ENCODE data around the gene LYSMD2. TPM values are rescaled to one million over a fixed set of nuclear protein-coding genes. Genes with fewer than 3 reads are reported as not detected.
"Not testable (repeated sequence)": the region's sequence is repeated elsewhere in the genome, so short reads cannot be mapped to it uniquely, and the experiment has no call there.

Gene LYSMD2, protein sequence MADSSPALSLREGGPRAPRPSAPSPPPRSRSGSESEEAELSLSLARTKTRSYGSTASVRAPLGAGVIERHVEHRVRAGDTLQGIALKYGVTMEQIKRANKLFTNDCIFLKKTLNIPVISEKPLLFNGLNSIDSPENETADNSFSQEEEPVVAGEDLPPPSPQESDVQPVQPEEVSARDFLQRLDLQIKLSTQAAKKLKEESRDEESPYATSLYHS
- total RNA-seq, result 10 to 100 TPM; 16.3 to 23.5 (median 22.4) TPM

DNA sequence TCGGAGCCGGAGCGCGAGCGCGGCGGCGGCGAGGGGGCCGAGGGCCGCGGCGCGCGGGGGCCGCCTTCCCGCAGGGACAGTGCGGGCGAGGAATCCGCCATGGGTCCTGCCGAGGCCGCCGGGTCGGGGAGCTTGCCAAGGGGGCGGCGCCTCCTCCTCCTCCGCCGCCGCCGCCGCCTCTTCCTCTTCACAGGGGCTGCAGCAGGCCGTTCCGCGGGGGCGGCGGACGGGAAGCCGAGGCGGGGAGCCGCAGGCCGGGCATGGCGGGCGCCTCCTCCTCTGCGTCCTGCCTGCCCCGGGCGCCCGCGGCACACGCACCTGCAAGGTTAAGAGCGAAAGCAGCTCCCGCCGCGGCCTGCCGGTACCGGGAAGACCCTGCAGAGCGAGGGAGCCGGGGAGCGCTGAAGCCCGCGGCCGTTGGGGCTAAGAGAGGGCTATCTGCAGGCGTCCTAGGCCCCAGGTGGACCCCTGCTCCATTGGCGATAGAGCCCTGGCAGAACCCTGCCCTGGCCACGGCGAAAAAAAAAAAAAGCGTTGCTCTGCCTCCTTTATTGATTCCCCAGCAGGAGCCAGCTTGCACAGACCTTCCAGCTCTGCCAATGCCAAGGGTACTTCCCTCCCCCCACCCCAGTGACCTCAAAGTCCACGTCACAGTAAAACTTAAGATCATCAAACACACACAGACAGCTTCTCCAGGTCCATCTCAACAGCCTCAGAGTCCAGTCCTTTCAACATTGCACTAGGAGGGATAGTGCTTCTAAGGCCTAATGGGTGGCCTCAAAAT is at the start of gene LYSMD2:
TSS of gene LYSMD2 (minus strand) at position 134 of the 784 bp plus-strand sequence. CDS start at position 101, 33 bp downstream.
- Mint-ChIP-seq H3K4me3 (peak within 1 kb of the TSS; percentile 85), H3K4me1 (ENCODE audit: low read depth) (peaks cover 59% of the 10 kb centered on the region), H3K36me3 (ENCODE audit: insufficient read depth) (peaks cover 8% of the 10 kb centered on the region), H3K27me3 (ENCODE audit: low read depth) (no peaks in the 10 kb centered on the region), H3K9me3 (no peaks in the 10 kb centered on the region)
- ATAC-seq (peak; percentile 35 to 41), DNase-seq (peak; percentile 75)

DNA sequence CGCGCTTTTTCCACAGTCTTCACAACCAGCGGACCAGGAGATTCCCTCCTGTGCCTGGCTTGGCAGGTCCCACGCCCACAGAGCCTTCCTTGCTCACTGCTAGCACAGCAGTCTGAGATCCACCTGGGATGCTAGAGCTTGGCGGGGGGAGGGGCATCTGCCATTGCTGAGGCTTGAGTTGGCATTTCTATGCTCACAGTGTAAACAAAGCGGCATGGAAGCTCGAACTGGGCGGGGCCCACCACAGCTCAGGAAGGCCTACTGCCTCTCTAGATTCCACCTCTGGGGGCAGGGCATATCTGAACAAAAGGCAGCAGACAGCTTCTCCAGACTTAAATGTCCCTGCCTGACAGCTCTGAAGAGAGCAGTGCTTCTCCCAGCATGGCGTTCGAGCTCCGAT is 49.7 kb upstream of the LYSMD2 start:
- not testable (repeated sequence) for H3K27me3 Mint-ChIP-seq (ENCODE audit: low read depth); DNase-seq; H3K9me3 Mint-ChIP-seq; H3K4me1 Mint-ChIP-seq (ENCODE audit: low read depth); ATAC-seq; H3K4me3 Mint-ChIP-seq
- peaks cover 19% of the 10 kb centered on the region for H3K36me3 Mint-ChIP-seq (ENCODE audit: insufficient read depth)

DNA sequence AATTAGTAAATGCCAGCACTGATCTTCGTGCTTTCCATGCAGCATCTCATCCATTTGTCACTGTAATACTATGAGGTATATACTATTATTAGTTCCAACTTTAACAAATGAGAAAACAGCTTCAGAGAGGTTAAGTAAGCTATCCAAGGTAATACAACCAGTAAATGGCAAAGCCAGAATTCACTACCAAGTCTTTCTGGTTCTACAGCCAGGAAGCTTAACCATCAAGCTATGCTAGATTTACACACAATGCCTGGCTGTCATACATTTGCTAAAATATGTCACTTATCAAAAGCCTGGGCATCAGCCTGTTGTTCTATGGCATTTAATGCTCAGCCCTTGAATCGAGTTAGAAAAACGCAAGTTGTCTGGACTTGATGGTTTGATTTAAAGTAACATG is 46.5 kb upstream of the LYSMD2 start:
- ATAC-seq (no peak), DNase-seq (no peak)
- Mint-ChIP-seq H3K4me3 (no peak overlapping the region), H3K27me3 (ENCODE audit: low read depth) (no peaks in the 10 kb centered on the region), H3K9me3 (no peaks in the 10 kb centered on the region), H3K36me3 (ENCODE audit: insufficient read depth) (peaks cover 35% of the 10 kb centered on the region), H3K4me1 (ENCODE audit: low read depth) (no peaks in the 10 kb centered on the region)

GRCh38 chr15:51782357-51782896 is 45.0 kb upstream of the LYSMD2 start:
- Mint-ChIP-seq H3K27me3 (ENCODE audit: low read depth) (no peaks in the 10 kb centered on the region), H3K9me3 (no peaks in the 10 kb centered on the region), H3K4me3 (no peak overlapping the region), H3K36me3 (ENCODE audit: insufficient read depth) (peaks cover 33% of the 10 kb centered on the region), H3K4me1 (ENCODE audit: low read depth) (no peaks in the 10 kb centered on the region)
- DNase-seq (no peak), ATAC-seq (no peak)

GRCh38 chr15:51781506-51781905 is 44.1 kb upstream of the LYSMD2 start:
- H3K4me3 Mint-ChIP-seq, result no peak overlapping the region
- H3K4me1 Mint-ChIP-seq (ENCODE audit: low read depth), result no peaks in the 10 kb centered on the region
- no peaks in the 10 kb centered on the region for H3K27me3 Mint-ChIP-seq (ENCODE audit: low read depth)
- no peaks in the 10 kb centered on the region for H3K9me3 Mint-ChIP-seq
- H3K36me3 Mint-ChIP-seq (ENCODE audit: insufficient read depth), result peaks cover 33% of the 10 kb centered on the region
- no peak for ATAC-seq
- no peak for DNase-seq

DNA sequence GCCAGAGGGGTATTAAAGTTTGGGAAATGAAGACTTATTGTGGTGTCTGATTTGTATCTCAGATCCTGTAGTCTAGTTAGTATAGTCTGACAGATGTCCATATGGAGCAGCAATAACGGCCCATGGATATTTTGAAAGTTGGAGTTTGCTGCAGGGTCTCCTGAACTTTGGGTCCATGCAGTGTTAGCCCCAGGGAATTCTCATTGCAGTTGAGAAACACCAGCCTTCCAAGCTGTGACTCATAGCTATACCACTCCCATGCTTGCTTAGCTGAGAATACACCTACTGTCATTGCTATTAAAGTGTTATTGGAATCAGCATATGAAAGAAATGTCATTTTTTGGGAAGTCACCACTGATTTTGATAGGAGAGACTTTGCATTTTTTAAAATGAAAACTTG is 43.2 kb upstream of the LYSMD2 start:
- H3K36me3 Mint-ChIP-seq (ENCODE audit: insufficient read depth), result peaks cover 35% of the 10 kb centered on the region
- H3K27me3 Mint-ChIP-seq (ENCODE audit: low read depth), result no peaks in the 10 kb centered on the region
- H3K4me3 Mint-ChIP-seq, result no peak overlapping the region
- peaks cover 5% of the 10 kb centered on the region for H3K4me1 Mint-ChIP-seq (ENCODE audit: low read depth)
- H3K9me3 Mint-ChIP-seq, result no peaks in the 10 kb centered on the region
- ATAC-seq (no peak), DNase-seq (no peak)

- H3K4me3 Mint-ChIP-seq, result no peak overlapping the region
- no peaks in the 10 kb centered on the region for H3K9me3 Mint-ChIP-seq
- peak; percentile 51 for DNase-seq
These were observed 39.6 kb upstream of the LYSMD2 start for GRCh38 chr15:51776952-51777569.

DNA sequence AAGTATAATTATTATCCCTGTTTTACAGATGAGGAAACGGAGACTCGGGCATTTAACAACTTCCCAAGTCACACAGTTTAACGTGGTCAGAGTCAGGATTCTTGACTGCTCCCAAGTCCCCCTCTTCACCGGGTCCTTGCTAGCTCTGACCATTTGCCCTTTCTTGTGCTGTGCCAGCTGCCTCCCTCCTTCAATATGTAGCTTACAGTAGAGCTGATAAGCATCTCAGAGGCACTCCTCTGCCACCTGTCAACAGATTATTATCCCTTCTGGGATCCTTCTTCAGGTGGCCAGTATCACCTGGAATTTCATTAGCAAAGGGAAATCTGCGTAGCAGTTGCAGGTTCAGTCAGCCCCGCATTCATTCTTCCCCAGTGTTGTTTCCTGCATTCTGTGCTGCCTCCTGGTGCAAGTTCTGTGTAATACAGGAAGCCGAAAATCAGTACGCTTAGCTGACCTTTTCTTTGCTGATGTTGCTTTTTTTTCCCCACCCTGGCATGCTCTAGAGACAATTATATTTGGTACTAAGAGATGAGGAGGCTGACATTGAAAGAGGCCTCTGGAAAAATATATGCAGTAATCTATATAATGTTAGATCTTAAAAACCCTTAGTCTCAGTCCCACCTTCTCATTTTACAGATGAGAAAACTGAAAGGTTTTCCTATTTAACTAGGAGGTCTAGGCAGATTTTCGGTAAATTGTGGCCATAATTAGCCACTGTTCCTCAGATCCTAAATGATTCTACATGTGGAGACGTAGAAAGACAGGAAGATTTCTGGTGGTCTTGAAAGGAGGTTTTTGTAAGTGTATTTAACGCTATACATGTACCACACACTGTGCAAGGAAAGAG is 38.7 kb upstream of the LYSMD2 start:
- DNase-seq (peak; percentile 41), ATAC-seq (peak; percentile 34 to 50)
- Mint-ChIP-seq H3K36me3 (ENCODE audit: insufficient read depth) (peaks cover 12% of the 10 kb centered on the region), H3K4me3 (no peak overlapping the region), H3K27me3 (ENCODE audit: low read depth) (no peaks in the 10 kb centered on the region), H3K4me1 (ENCODE audit: low read depth) (peaks cover 5% of the 10 kb centered on the region), H3K9me3 (no peaks in the 10 kb centered on the region)

More at GRCh38 chr15:51776952-51777569, 39.6 kb upstream of the LYSMD2 start:
- H3K27me3 Mint-ChIP-seq (ENCODE audit: low read depth), result no peaks in the 10 kb centered on the region
- H3K4me1 Mint-ChIP-seq (ENCODE audit: low read depth), result peaks cover 5% of the 10 kb centered on the region
- peak; percentile 65 to 82 for ATAC-seq
- H3K36me3 Mint-ChIP-seq (ENCODE audit: insufficient read depth), result peaks cover 20% of the 10 kb centered on the region

DNA sequence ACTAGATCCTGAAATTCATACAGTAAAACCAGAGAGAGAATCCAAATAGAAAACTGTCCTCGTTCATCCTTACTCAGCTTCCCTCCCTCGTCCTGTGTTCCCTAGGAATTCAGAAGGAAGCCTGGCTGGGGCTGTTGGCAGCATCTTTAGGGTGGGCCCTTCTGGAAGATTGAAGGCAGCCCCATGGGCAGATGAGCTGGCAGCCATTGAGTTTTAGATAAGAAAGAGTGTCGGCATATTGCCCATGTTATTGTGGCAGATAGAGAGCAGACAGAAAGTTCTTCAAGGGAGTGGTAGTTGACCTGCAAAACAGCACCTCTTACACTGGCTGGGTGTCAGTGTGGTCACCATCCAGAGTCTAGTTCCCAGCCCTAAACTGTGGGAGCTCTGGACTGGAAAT is 37.5 kb upstream of the LYSMD2 start:
- H3K36me3 Mint-ChIP-seq (ENCODE audit: insufficient read depth), result peaks cover 7% of the 10 kb centered on the region
- H3K4me3 Mint-ChIP-seq, result no peak overlapping the region
- DNase-seq, result no peak
- no peak for ATAC-seq
- H3K27me3 Mint-ChIP-seq (ENCODE audit: low read depth), result no peaks in the 10 kb centered on the region
- H3K9me3 Mint-ChIP-seq, result no peaks in the 10 kb centered on the region
- peaks cover 5% of the 10 kb centered on the region for H3K4me1 Mint-ChIP-seq (ENCODE audit: low read depth)

- Mint-ChIP-seq H3K9me3 (no peaks in the 10 kb centered on the region), H3K36me3 (ENCODE audit: insufficient read depth) (peaks cover 18% of the 10 kb centered on the region), H3K4me1 (ENCODE audit: low read depth) (peaks cover 13% of the 10 kb centered on the region), H3K4me3 (no peak overlapping the region), H3K27me3 (ENCODE audit: low read depth) (no peaks in the 10 kb centered on the region)
- no peak for ATAC-seq
- no peak for DNase-seq
These were observed 34.3 kb upstream of the LYSMD2 start for GRCh38 chr15:51771773-51772172.

DNA sequence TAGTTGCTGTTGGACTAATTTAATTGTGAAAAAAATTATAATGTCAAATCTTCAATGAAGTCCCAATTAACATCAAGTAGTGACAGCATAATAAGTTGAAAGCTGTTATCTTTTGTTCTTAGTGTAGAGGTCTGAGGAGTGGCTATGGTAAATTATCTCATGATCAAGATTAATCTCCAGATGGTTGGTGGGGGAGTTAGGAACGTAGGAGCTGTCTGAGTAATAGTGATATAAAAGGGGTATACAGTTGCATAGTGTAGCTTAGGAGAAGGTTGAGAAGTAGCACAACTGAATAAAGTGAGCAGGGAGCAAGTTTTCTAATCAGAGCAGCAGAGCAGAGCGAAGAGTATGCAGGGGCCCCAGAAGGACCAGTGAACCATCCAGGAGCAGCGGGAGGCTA is 33.4 kb upstream of the LYSMD2 start:
- peaks cover 21% of the 10 kb centered on the region for H3K36me3 Mint-ChIP-seq (ENCODE audit: insufficient read depth)

GRCh38 chr15:51768018-51768417 is 30.6 kb upstream of the LYSMD2 start:
- H3K4me1 Mint-ChIP-seq (ENCODE audit: low read depth), result peaks cover 8% of the 10 kb centered on the region
- no peaks in the 10 kb centered on the region for H3K27me3 Mint-ChIP-seq (ENCODE audit: low read depth)
- peak in 1 of 2 donors; percentile 51 for ATAC-seq
- DNase-seq, result no peak
- peaks cover 21% of the 10 kb centered on the region for H3K36me3 Mint-ChIP-seq (ENCODE audit: insufficient read depth)
- no peak overlapping the region for H3K4me3 Mint-ChIP-seq
- H3K9me3 Mint-ChIP-seq, result no peaks in the 10 kb centered on the region

More for the DNA sequence above, 33.4 kb upstream of the LYSMD2 start:
- H3K9me3 Mint-ChIP-seq, result no peaks in the 10 kb centered on the region
- no peak overlapping the region for H3K4me3 Mint-ChIP-seq
- H3K27me3 Mint-ChIP-seq (ENCODE audit: low read depth), result no peaks in the 10 kb centered on the region
- ATAC-seq, result no peak
- H3K4me1 Mint-ChIP-seq (ENCODE audit: low read depth), result peaks cover 8% of the 10 kb centered on the region
- DNase-seq, result no peak

- Mint-ChIP-seq H3K36me3 (ENCODE audit: insufficient read depth) (peaks cover 21% of the 10 kb centered on the region), H3K9me3 (no peaks in the 10 kb centered on the region), H3K4me3 (no peak overlapping the region), H3K27me3 (ENCODE audit: low read depth) (no peaks in the 10 kb centered on the region), H3K4me1 (ENCODE audit: low read depth) (peaks cover 8% of the 10 kb centered on the region)
- DNase-seq (no peak), ATAC-seq (no peak)
These were observed 28.9 kb upstream of the LYSMD2 start for GRCh38 chr15:51766341-51766740.

GRCh38 chr15:51765751-51766150 is 28.3 kb upstream of the LYSMD2 start:
- peaks cover 8% of the 10 kb centered on the region for H3K4me1 Mint-ChIP-seq (ENCODE audit: low read depth)

More at GRCh38 chr15:51765751-51766150, 28.3 kb upstream of the LYSMD2 start:
- DNase-seq (no peak), ATAC-seq (no peak)
- no peaks in the 10 kb centered on the region for H3K9me3 Mint-ChIP-seq
- H3K27me3 Mint-ChIP-seq (ENCODE audit: low read depth), result no peaks in the 10 kb centered on the region
- peaks cover 21% of the 10 kb centered on the region for H3K36me3 Mint-ChIP-seq (ENCODE audit: insufficient read depth)
- no peak overlapping the region for H3K4me3 Mint-ChIP-seq

All from activated T-cell treated with anti-CD3 and anti-CD28 coated beads, Interleukin-2, amount 50 U/mL, for 4 hours (primary cell).